T-helper 2 cell treated with Interferon-gamma antibody and Interleukin-4, amounts not matched to agents 5 μg/mL and 100 μg/mL, for 36 hours (primary cell): ENCODE measurements around the gene FHIP2A.
"Not testable (repeated sequence)": the region's sequence is repeated elsewhere in the genome, so short reads cannot be mapped to it uniquely, and the experiment has no call there.

ENCODE experiments used
- DNase-seq: peaks from one replicate; pipeline ENCODE4 v3.0.0; 2021; ENCODE audit warnings: low spot score
- H3K27ac Mint-ChIP-seq: one replicate; pipeline ENCODE4 v1.8.0; 2021; ENCODE audit warnings: mild to moderate bottlenecking, mixed read lengths
- H3K27me3 Mint-ChIP-seq: one replicate; pipeline ENCODE4 v1.8.0; 2021; ENCODE audit warnings: low read depth, mixed read lengths
- H3K36me3 Mint-ChIP-seq: one replicate; pipeline ENCODE4 v1.8.0; 2021; ENCODE audit warnings: low read depth, mixed read lengths
- H3K4me1 Mint-ChIP-seq: one replicate; pipeline ENCODE4 v1.8.0; 2021; ENCODE audit warnings: low read depth, mixed read lengths
- H3K4me3 Mint-ChIP-seq: one replicate; pipeline ENCODE4 v1.8.0; 2022; ENCODE audit warnings: mild to moderate bottlenecking, moderate library complexity, mixed read lengths
- H3K9me3 Mint-ChIP-seq: one replicate; pipeline ENCODE4 v1.8.0; 2021; ENCODE audit warnings: mixed read lengths

The FHIP2A gene

GRCh38 chr10:114829160-114829909 is 7.8 kb downstream of the FHIP2A start:
- no peaks in the 10 kb centered on the region for H3K9me3 Mint-ChIP-seq

DNA sequence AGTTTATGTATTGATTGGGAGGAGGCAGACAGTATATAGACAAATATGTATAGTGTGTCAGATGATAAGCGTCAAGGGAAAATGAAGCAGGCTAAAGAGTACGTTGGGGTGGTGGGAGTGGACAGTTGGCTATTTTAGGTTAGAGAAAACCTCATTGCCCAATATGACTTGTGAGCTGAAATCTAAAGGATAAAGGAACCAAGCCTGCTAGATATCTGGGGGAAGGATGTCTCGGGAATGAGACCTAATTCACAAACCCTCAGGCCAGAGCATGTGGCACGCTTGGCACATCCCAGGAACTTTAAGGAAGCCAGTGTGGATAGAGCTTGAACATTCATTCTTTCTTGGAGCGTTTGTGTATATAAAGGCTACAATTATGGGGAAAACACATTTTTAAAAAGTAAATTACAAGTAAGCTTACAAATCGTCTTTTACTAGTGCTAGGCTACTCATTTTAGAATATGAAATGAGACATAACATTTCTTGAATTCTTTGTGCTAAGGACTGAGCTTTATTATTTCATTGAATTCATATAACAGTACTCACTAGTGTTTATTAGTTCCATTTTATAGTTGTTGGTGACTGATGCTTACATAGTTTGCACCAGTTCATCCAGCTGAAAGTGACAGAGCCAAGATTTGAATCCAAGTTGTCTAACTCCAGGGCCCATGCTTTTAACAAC is 9.7 kb downstream of the FHIP2A start:
- H3K9me3 Mint-ChIP-seq: no peaks in the 10 kb centered on the region
- H3K4me3 Mint-ChIP-seq: no peak overlapping the region

More at GRCh38 chr10:114829160-114829909, 7.8 kb downstream of the FHIP2A start:
- H3K27ac Mint-ChIP-seq: no peak overlapping the region
- H3K4me1 Mint-ChIP-seq: peaks cover 36% of the 10 kb centered on the region
- peaks cover 49% of the 10 kb centered on the region for H3K36me3 Mint-ChIP-seq
- no peak for DNase-seq
- H3K27me3 Mint-ChIP-seq: no peaks in the 10 kb centered on the region
- H3K4me3 Mint-ChIP-seq: no peak overlapping the region

DNA sequence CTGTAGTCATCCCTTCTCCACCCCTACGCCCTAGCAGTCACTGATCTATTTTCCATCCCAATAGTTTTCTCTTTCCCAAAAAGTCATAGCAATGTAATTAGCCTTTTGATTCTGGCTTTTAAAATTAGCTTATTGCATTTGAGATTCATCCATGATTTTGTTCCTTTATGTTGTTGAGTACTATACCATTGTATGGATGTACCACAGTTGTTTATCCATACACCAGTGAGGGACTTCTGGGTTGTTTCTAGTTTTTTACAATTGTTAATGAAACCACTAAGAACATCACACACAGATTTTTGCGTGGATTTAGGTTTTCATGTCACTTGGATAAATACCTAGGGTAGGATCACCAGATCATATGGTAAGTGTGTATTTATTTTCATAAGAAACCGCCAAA is 16.1 kb downstream of the FHIP2A start:
- peaks cover 13% of the 10 kb centered on the region for H3K4me1 Mint-ChIP-seq
- no peaks in the 10 kb centered on the region for H3K9me3 Mint-ChIP-seq
- peaks cover 41% of the 10 kb centered on the region for H3K36me3 Mint-ChIP-seq
- H3K27ac Mint-ChIP-seq: no peak overlapping the region
- no peaks in the 10 kb centered on the region for H3K27me3 Mint-ChIP-seq
- no peak overlapping the region for H3K4me3 Mint-ChIP-seq
- no peak for DNase-seq

More for the DNA sequence above, 9.7 kb downstream of the FHIP2A start:
- Mint-ChIP-seq H3K36me3 (peaks cover 43% of the 10 kb centered on the region), H3K4me1 (peaks cover 21% of the 10 kb centered on the region), H3K27me3 (no peaks in the 10 kb centered on the region), H3K27ac (no peak overlapping the region)
- no peak for DNase-seq

- H3K4me1 Mint-ChIP-seq: peaks cover 7% of the 10 kb centered on the region
- no peak for DNase-seq
- peaks cover 44% of the 10 kb centered on the region for H3K36me3 Mint-ChIP-seq
- H3K9me3 Mint-ChIP-seq: no peaks in the 10 kb centered on the region
- no peaks in the 10 kb centered on the region for H3K27me3 Mint-ChIP-seq
- H3K4me3 Mint-ChIP-seq: no peak overlapping the region
- H3K27ac Mint-ChIP-seq: no peak overlapping the region
Measured at GRCh38 chr10:114839901-114840300, 18.3 kb downstream of the FHIP2A start.

DNA sequence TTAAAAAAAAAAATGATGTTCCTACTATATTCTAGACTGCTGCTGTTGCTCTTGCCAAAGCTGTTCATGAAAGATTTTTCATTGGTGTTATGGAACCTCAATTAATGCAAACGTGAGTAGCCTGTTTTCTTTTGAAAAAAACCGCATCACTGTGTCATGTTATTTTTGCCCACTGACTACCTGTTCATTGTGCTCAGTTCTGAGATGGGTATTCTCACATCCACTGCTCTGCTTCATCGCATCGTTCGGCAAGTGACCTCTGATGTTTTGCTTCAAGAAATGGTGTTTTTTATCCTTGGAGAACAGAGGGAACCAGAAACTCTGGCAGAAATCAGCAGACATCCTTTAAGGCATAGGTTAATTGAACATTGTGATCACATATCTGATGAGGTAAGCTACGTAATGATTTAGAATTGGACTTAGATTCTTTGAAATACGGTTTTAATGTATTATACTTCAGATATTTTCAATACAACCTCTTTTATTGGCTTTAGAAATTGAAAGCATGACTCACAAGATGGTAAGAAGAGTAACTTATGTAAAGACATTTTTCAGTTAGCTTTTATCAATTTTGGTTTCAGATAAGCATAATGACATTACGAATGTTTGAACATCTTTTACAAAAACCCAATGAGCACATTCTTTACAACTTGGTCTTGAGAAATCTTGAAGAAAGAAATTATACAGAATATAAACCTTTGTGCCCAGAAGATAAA is 24.6 kb downstream of the FHIP2A start:
- no peak overlapping the region for H3K27ac Mint-ChIP-seq
- H3K27me3 Mint-ChIP-seq: no peaks in the 10 kb centered on the region
- H3K36me3 Mint-ChIP-seq: peaks cover 62% of the 10 kb centered on the region
- no peak for DNase-seq
- H3K4me3 Mint-ChIP-seq: no peak overlapping the region
- H3K9me3 Mint-ChIP-seq: no peaks in the 10 kb centered on the region
- H3K4me1 Mint-ChIP-seq: peaks cover 8% of the 10 kb centered on the region

DNA sequence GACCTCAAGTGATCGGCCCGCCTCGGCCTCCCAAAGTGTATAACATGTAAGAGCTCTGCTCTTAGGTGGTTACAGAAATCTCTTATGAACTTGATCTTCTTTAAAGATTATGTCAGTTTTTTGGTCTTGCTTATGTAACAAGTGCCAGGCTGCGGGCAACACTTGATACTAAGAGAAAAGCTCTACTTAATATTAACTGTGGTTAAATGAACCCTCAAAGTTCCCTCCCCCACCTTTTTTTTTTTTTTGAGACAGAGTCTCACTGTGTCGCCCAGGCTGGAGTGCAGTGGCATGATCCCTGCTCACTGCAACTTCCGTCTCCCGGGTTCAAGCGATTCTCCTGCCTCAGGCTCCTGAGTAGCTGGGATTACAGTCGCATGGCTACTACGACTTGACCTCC is 25.9 kb downstream of the FHIP2A start:
- H3K27me3 Mint-ChIP-seq, DNase-seq, H3K27ac Mint-ChIP-seq, H3K4me1 Mint-ChIP-seq, H3K4me3 Mint-ChIP-seq, H3K9me3 Mint-ChIP-seq: not testable (repeated sequence)
- H3K36me3 Mint-ChIP-seq: peaks cover 72% of the 10 kb centered on the region

- Mint-ChIP-seq H3K9me3 (no peaks in the 10 kb centered on the region), H3K27me3 (no peaks in the 10 kb centered on the region), H3K27ac (no peak overlapping the region), H3K4me1 (peaks cover 10% of the 10 kb centered on the region), H3K36me3 (peaks cover 71% of the 10 kb centered on the region), H3K4me3 (no peak overlapping the region)
- no peak for DNase-seq
Measured at GRCh38 chr10:114849674-114850073, 28.1 kb downstream of the FHIP2A start.

GRCh38 chr10:114850126-114850525 is 28.5 kb downstream of the FHIP2A start:
- Mint-ChIP-seq H3K27me3 (no peaks in the 10 kb centered on the region), H3K36me3 (peaks cover 74% of the 10 kb centered on the region), H3K4me3 (no peak overlapping the region), H3K4me1 (peaks cover 12% of the 10 kb centered on the region), H3K27ac (no peak overlapping the region), H3K9me3 (no peaks in the 10 kb centered on the region)
- DNase-seq: no peak

GRCh38 chr10:114851336-114851735 is 29.8 kb downstream of the FHIP2A start:
- no peak overlapping the region for H3K27ac Mint-ChIP-seq
- H3K4me1 Mint-ChIP-seq: peaks cover 19% of the 10 kb centered on the region
- no peak for DNase-seq
- no peak overlapping the region for H3K4me3 Mint-ChIP-seq
- no peaks in the 10 kb centered on the region for H3K9me3 Mint-ChIP-seq
- peaks cover 75% of the 10 kb centered on the region for H3K36me3 Mint-ChIP-seq
- H3K27me3 Mint-ChIP-seq: no peaks in the 10 kb centered on the region

DNA sequence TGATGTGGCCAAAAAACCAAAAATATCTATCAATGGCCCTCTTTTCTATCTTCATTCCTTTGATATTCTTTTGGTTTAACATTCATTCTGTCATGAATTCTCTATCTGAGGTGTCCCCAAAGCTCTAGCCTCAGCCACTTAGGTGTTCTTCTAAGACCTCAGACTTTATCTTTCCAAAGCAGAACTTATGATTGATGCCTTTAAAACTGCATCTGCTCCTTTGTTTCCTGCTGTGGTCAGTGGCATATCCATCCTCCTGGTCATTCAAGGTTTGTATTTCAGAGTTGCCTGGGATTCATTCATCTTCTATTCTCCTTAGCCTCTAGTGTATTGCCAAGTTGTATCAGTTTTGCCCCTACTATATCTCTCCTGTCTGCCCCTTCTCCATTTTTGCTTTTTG is 30.6 kb downstream of the FHIP2A start:
- Mint-ChIP-seq H3K9me3 (no peaks in the 10 kb centered on the region), H3K4me1 (peaks cover 23% of the 10 kb centered on the region), H3K36me3 (peaks cover 72% of the 10 kb centered on the region), H3K27ac (peak overlapping the region; percentile 22), H3K4me3 (no peak overlapping the region), H3K27me3 (no peaks in the 10 kb centered on the region)
- DNase-seq: no peak

DNA sequence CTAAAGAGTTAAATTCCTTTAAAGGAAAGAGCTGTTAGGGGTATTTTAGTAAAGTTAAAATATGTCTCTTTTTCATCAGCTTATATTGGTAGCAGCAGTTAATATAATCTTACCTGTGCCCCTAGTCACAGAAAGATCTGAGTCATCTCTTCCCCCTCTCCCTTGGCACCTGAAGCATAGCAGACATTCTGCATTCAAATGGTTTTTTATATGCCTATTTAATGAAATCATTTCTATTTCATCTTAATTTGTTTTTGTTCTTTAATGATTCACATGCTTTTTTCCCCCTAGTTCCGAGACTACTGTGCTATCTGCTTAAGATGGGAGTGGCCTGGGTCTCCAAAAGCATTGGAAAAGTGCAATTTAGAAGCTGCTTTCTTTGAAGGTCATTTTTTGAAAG is 33.3 kb downstream of the FHIP2A start:
- H3K36me3 Mint-ChIP-seq: peaks cover 65% of the 10 kb centered on the region
- no peak for DNase-seq
- H3K4me3 Mint-ChIP-seq: no peak overlapping the region
- no peaks in the 10 kb centered on the region for H3K27me3 Mint-ChIP-seq
- H3K4me1 Mint-ChIP-seq: peaks cover 29% of the 10 kb centered on the region
- no peaks in the 10 kb centered on the region for H3K9me3 Mint-ChIP-seq
- no peak overlapping the region for H3K27ac Mint-ChIP-seq

DNA sequence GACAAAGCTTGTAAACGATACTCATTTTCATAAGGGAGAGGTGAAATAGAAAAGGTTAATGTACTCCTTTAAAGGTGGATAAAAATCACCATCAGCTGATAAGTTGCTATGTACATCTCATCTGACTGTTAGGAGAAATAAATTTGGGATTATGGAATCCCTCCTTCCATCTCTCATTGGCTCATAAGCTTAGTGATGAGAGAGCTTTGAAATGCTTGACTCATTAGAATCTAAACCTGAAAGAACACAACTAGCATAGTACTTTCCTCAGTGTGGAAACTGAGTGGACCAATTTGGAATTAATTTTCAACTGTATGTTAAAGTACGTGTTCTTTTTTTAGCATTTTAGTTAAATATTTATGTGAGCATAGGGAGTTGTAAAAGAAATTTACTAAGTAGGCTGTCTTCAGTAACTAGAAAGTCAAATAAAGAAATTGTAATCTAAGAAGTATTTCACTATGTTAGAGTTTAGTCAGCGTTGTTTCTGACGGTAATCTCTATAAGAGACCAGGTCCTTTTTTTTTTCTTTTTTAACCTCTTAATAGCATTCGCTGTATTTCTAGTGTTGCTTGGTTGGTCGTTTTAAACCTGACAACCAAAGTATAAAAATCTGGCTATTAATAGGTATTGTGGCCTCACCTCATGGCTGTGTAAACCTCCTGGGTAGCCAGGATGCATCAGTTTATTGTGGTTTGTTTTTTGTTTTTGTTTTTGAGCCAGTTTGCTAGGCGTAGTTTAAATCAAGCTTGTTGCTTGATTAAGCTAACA is 34.4 kb downstream of the FHIP2A start:
- no peak for DNase-seq
- peak overlapping the region; percentile 13 for H3K4me3 Mint-ChIP-seq
- H3K27ac Mint-ChIP-seq: peak overlapping the region; percentile 79
- H3K36me3 Mint-ChIP-seq: peaks cover 61% of the 10 kb centered on the region
- H3K27me3 Mint-ChIP-seq: no peaks in the 10 kb centered on the region
- no peaks in the 10 kb centered on the region for H3K9me3 Mint-ChIP-seq
- peaks cover 29% of the 10 kb centered on the region for H3K4me1 Mint-ChIP-seq

- no peaks in the 10 kb centered on the region for H3K9me3 Mint-ChIP-seq
Measured at GRCh38 chr10:114856544-114857287, 35.1 kb downstream of the FHIP2A start.

More at GRCh38 chr10:114856544-114857287, 35.1 kb downstream of the FHIP2A start:
- Mint-ChIP-seq H3K4me1 (peaks cover 29% of the 10 kb centered on the region), H3K36me3 (peaks cover 61% of the 10 kb centered on the region), H3K4me3 (peak overlapping the region; percentile 37), H3K27me3 (no peaks in the 10 kb centered on the region), H3K27ac (peak overlapping the region; percentile 79)
- DNase-seq: no peak
